Karpas-422 (cell line): Measurements from ENCODE around the gene UBE2L6. TPM values are rescaled to one million over a fixed set of nuclear protein-coding genes. Genes with fewer than 3 reads are reported as not detected.
"Not testable (repeated sequence)": the region's sequence is repeated elsewhere in the genome, so short reads cannot be mapped to it uniquely, and the experiment has no call there.

Experiments
- DNase-seq: peaks from one replicate; pipeline ENCODE4 v3.0.0-alpha.2; 2015
- H2AFZ ChIP-seq: fragments of 200-600 bp; sonication (generic); 2 replicates; pipeline ENCODE4 v1.6.1; 2014; ENCODE audit warnings: antibody characterized with exemption, low read length, mixed read lengths
- H3K27ac ChIP-seq: fragments of 200-600 bp; sonication (generic); 2 replicates; pipeline ENCODE4 v1.5.1; 2014; ENCODE audit warnings: mild to moderate bottlenecking, low read length, moderate library complexity
- H3K27me3 ChIP-seq: fragments of 200-600 bp; sonication (generic); 2 replicates; pipeline ENCODE4 v1.6.1; 2014; ENCODE audit warnings: low read length, mixed read lengths
- H3K36me3 ChIP-seq: fragments of 200-600 bp; sonication (generic); 2 replicates; pipeline ENCODE4 v1.6.1; 2014; ENCODE audit warnings: low read length, mixed read lengths; ENCODE audit not compliant: insufficient read depth
- H3K4me1 ChIP-seq: fragments of 200-600 bp; sonication (generic); 2 replicates; pipeline ENCODE4 v1.6.1; 2014; ENCODE audit warnings: mild to moderate bottlenecking, low read length, mixed read lengths
- H3K4me2 ChIP-seq: fragments of 200-600 bp; sonication (generic); 2 replicates; pipeline ENCODE4 v1.6.1; 2014; ENCODE audit warnings: low read length, low read depth, mild to moderate bottlenecking; ENCODE audit not compliant: poor library complexity, severe bottlenecking
- H3K4me3 ChIP-seq: fragments of 200-600 bp; sonication (generic); 2 replicates; pipeline ENCODE4 v1.5.1; 2014; ENCODE audit warnings: mild to moderate bottlenecking, antibody characterized with exemption, low read length, mixed read lengths
- H3K79me2 ChIP-seq: fragments of 200-600 bp; sonication (generic); 2 replicates; pipeline ENCODE4 v1.6.1; 2014; ENCODE audit warnings: mild to moderate bottlenecking, low read length, mixed read lengths
- H3K9ac ChIP-seq: fragments of 200-600 bp; sonication (generic); 2 replicates; pipeline ENCODE4 v1.6.0; 2014; ENCODE audit warnings: low read length
- H3K9me2 ChIP-seq: fragments of 200-600 bp; sonication (generic), shearing (Covaris generic); replicated peaks from 2 replicates; pipeline ENCODE4 v1.6.0; 2014; ENCODE audit warnings: mild to moderate bottlenecking, low read length, moderate library complexity; ENCODE audit not compliant: insufficient read depth
- H3K9me3 ChIP-seq: fragments of 300-700, 200-600 bp; sonication (generic); 2 replicates; pipeline ENCODE4 v1.6.1; 2014; ENCODE audit warnings: low read length, mixed read lengths
- H4K20me1 ChIP-seq: fragments of 200-600 bp; sonication (generic); 2 replicates; pipeline ENCODE4 v1.6.1; 2014; ENCODE audit warnings: mild to moderate bottlenecking, antibody characterized with exemption, low read length, low read depth; ENCODE audit not compliant: insufficient read depth
- total RNA-seq: library from RNA; depleted of rRNA; stranded (reverse); fragments of >200 nt; shearing (Covaris generic); gene quantifications from 2 replicates; pipeline ENCODE4 v1.2.3, GENCODE V29; 2014; ENCODE audit warnings: low replicate concordance

Gene UBE2L6
- total RNA-seq, 1 experiment from 2014 or later = 129 TPM

GRCh38 chr11:57545883-57546282, 21.6 kb downstream of the UBE2L6 start:
- Histone ChIP-seq H3K9me2 (no peaks in the 10 kb centered on the region), H3K27ac (no peak overlapping the region), H3K79me2 (no peaks in the 10 kb centered on the region), H3K9me3 (no peaks in the 10 kb centered on the region), H2AFZ (no peak overlapping the region), H3K4me1 (no peaks in the 10 kb centered on the region), H3K27me3 (no peaks in the 10 kb centered on the region), H3K4me2 (no peak overlapping the region), H3K9ac (no peak overlapping the region), H3K36me3 (no peaks in the 10 kb centered on the region; the same call in 1 of the 2 replicates), H4K20me1 (no peaks in the 10 kb centered on the region), H3K4me3 (no peak overlapping the region)
- DNase-seq = no peak

GRCh38 chr11:57544566-57544965, 22.9 kb downstream of the UBE2L6 start:
- Histone ChIP-seq H3K4me3 (no peak overlapping the region), H3K27me3 (no peaks in the 10 kb centered on the region), H4K20me1 (no peaks in the 10 kb centered on the region), H3K9me2 (no peaks in the 10 kb centered on the region), H3K36me3 (no peaks in the 10 kb centered on the region), H3K27ac (no peak overlapping the region), H3K79me2 (no peaks in the 10 kb centered on the region), H3K9ac (no peak overlapping the region), H3K9me3 (no peaks in the 10 kb centered on the region), H3K4me2 (no peak overlapping the region), H2AFZ (no peak overlapping the region), H3K4me1 (no peaks in the 10 kb centered on the region)
- DNase-seq = no peak

- H4K20me1 ChIP-seq = no peaks in the 10 kb centered on the region
- no peaks in the 10 kb centered on the region for H3K4me1 ChIP-seq
- no peaks in the 10 kb centered on the region for H3K9me3 ChIP-seq
- H3K36me3 ChIP-seq = no peaks in the 10 kb centered on the region
- no peak overlapping the region for H3K4me2 ChIP-seq
- no peak for DNase-seq
- H3K27ac ChIP-seq = no peak overlapping the region
- no peak overlapping the region for H3K4me3 ChIP-seq
- no peak overlapping the region for H3K9ac ChIP-seq
- H3K27me3 ChIP-seq = no peaks in the 10 kb centered on the region
- H2AFZ ChIP-seq = no peak overlapping the region
- H3K79me2 ChIP-seq = no peaks in the 10 kb centered on the region
- no peaks in the 10 kb centered on the region for H3K9me2 ChIP-seq
These were observed 23.9 kb downstream of the UBE2L6 start for GRCh38 chr11:57543593-57543992.

GRCh38 chr11:57542582-57542981, 24.9 kb downstream of the UBE2L6 start:
- Histone ChIP-seq H3K9me2 (no peaks in the 10 kb centered on the region), H3K4me3 (no peak overlapping the region), H2AFZ (no peak overlapping the region), H3K9me3 (no peaks in the 10 kb centered on the region), H3K79me2 (no peaks in the 10 kb centered on the region), H3K27ac (no peak overlapping the region), H3K4me1 (no peaks in the 10 kb centered on the region), H3K36me3 (no peaks in the 10 kb centered on the region), H3K4me2 (no peak overlapping the region), H3K9ac (no peak overlapping the region), H3K27me3 (no peaks in the 10 kb centered on the region), H4K20me1 (no peaks in the 10 kb centered on the region)
- no peak for DNase-seq

GRCh38 chr11:57541169-57541568, 26.3 kb downstream of the UBE2L6 start:
- Histone ChIP-seq H3K4me1 (no peaks in the 10 kb centered on the region), H3K4me3 (no peak overlapping the region), H4K20me1 (no peaks in the 10 kb centered on the region), H3K9ac (no peak overlapping the region), H3K9me3 (no peaks in the 10 kb centered on the region), H3K36me3 (no peaks in the 10 kb centered on the region), H3K27ac (no peak overlapping the region), H3K79me2 (no peaks in the 10 kb centered on the region), H3K4me2 (no peak overlapping the region), H3K27me3 (no peaks in the 10 kb centered on the region), H3K9me2 (no peaks in the 10 kb centered on the region), H2AFZ (no peak overlapping the region)
- no peak for DNase-seq

- Histone ChIP-seq H3K9me3 (no peaks in the 10 kb centered on the region), H3K27ac (no peak overlapping the region), H4K20me1 (no peaks in the 10 kb centered on the region), H3K79me2 (no peaks in the 10 kb centered on the region), H3K9ac (no peak overlapping the region), H3K4me3 (no peak overlapping the region), H3K27me3 (no peaks in the 10 kb centered on the region), H3K4me1 (no peaks in the 10 kb centered on the region), H2AFZ (no peak overlapping the region), H3K36me3 (no peaks in the 10 kb centered on the region), H3K4me2 (no peak overlapping the region), H3K9me2 (no peaks in the 10 kb centered on the region)
- DNase-seq = no peak
These were observed 28.1 kb downstream of the UBE2L6 start for GRCh38 chr11:57539342-57539741.

GRCh38 chr11:57536947-57537619, 30.4 kb downstream of the UBE2L6 start, which contains the start of gene SMTNL1:
Gene SMTNL1, plus strand, starts transcription at chr11:57537595. Its CDS starts 5,048 bp downstream, at chr11:57542643.
- Histone ChIP-seq H3K9ac (no peak within 1 kb of the TSS), H3K27me3 (no peaks in the 10 kb centered on the region), H3K4me2 (no peak within 1 kb of the TSS), H4K20me1 (no peaks in the 10 kb centered on the region), H3K4me3 (no peak within 1 kb of the TSS), H3K79me2 (no peaks in the 10 kb centered on the region), H3K36me3 (no peaks in the 10 kb centered on the region), H3K27ac (no peak within 1 kb of the TSS), H3K4me1 (no peaks in the 10 kb centered on the region; the same call in 1 of the 2 replicates), H3K9me2 (no peaks in the 10 kb centered on the region), H3K9me3 (no peaks in the 10 kb centered on the region), H2AFZ (no peak within 1 kb of the TSS)
- DNase-seq = no peak

GRCh38 chr11:57534449-57534848, 33.0 kb downstream of the UBE2L6 start:
- H3K27me3 ChIP-seq, DNase-seq: not testable (repeated sequence)

More at GRCh38 chr11:57534449-57534848, 33.0 kb downstream of the UBE2L6 start:
- H3K79me2 ChIP-seq = peaks cover 11% of the 10 kb centered on the region
- not testable (repeated sequence) for H3K4me2 ChIP-seq, H3K9me3 ChIP-seq, H4K20me1 ChIP-seq, H3K9ac ChIP-seq, H3K4me3 ChIP-seq, H3K9me2 ChIP-seq, H3K36me3 ChIP-seq, H3K27ac ChIP-seq, H2AFZ ChIP-seq
- H3K4me1 ChIP-seq = peaks cover 15% of the 10 kb centered on the region
